Activated CD4-positive, alpha-beta T cell treated with anti-CD3 and anti-CD28 coated beads, Interleukin-2, amount 50 U/mL, for 4 hours (primary cell): ENCODE results near the gene PANK1.

Experiments
- DNase-seq, 2 experiments: peaks; one replicate each; pipeline ENCODE4 v3.0.0-alpha.2; 2020

The PANK1 gene

GRCh38 chr10:89644967-89645741 is at the start of gene PANK1:
TSS of gene PANK1 (minus strand) at chr10:89645242. CDS start at chr10:89644891, 351 bp downstream.
- peak; percentile 61 to 64 for DNase-seq

- no peak for DNase-seq
Observed at GRCh38 chr10:89693176-89693575, 48.1 kb upstream of the PANK1 start.

- no peak for DNase-seq
Observed at GRCh38 chr10:89692416-89692815, 47.4 kb upstream of the PANK1 start.

- DNase-seq, result no peak
Observed at GRCh38 chr10:89690027-89690426, 45.0 kb upstream of the PANK1 start.

GRCh38 chr10:89685936-89686335 is 40.9 kb upstream of the PANK1 start:
- DNase-seq, result no peak

GRCh38 chr10:89684604-89685003 is 39.6 kb upstream of the PANK1 start:
- DNase-seq, result no peak

- no peak for DNase-seq
Observed at GRCh38 chr10:89683883-89684282, 38.8 kb upstream of the PANK1 start.

- no peak for DNase-seq
Observed at GRCh38 chr10:89679986-89680385, 34.9 kb upstream of the PANK1 start.

GRCh38 chr10:89677341-89677740 is 32.3 kb upstream of the PANK1 start:
- no peak for DNase-seq

- no peak for DNase-seq
Observed at GRCh38 chr10:89670926-89671325, 25.9 kb upstream of the PANK1 start.

- DNase-seq, result no peak
Observed at GRCh38 chr10:89669985-89670384, 24.9 kb upstream of the PANK1 start.

GRCh38 chr10:89668386-89669071 is 23.5 kb upstream of the PANK1 start:
- DNase-seq, result no peak

- no peak for DNase-seq
Observed at GRCh38 chr10:89666138-89666537, 21.1 kb upstream of the PANK1 start.

GRCh38 chr10:89665302-89665701 is 20.3 kb upstream of the PANK1 start:
- no peak for DNase-seq

GRCh38 chr10:89664203-89664602 is 19.2 kb upstream of the PANK1 start:
- no peak for DNase-seq

GRCh38 chr10:89663144-89663543 is 18.1 kb upstream of the PANK1 start:
- DNase-seq, result no peak

GRCh38 chr10:89662596-89662995 is 17.6 kb upstream of the PANK1 start:
- DNase-seq, result no peak

- DNase-seq, result no peak
Observed at GRCh38 chr10:89659143-89660131, 14.4 kb upstream of the PANK1 start.

GRCh38 chr10:89657302-89657701 is 12.3 kb upstream of the PANK1 start:
- no peak for DNase-seq

- no peak for DNase-seq
Observed at GRCh38 chr10:89655722-89656121, 10.7 kb upstream of the PANK1 start.

GRCh38 chr10:89653410-89653869 is 8.4 kb upstream of the PANK1 start:
- DNase-seq, result no peak

- DNase-seq, result no peak
Observed at GRCh38 chr10:89652806-89653370, 7.8 kb upstream of the PANK1 start.
